HG02840 (cell line): ENCODE measurements around the gene CPNE6.

ENCODE experiments used
- ATAC-seq: cut with Tn5 transposase; IDR thresholded peaks from one replicate; pipeline ENCODE4 v1.9.1; 2021; ENCODE audit warnings: mild to moderate bottlenecking, moderate library complexity, moderate number of reproducible peaks; ENCODE audit not compliant: unreplicated experiment, low FRiP score

The CPNE6 gene

GRCh38 chr14:24067133-24068082 lies 4.0 kb upstream of the CPNE6 start:
- no peak for ATAC-seq

GRCh38 chr14:24068711-24069410 lies 2.5 kb upstream of the CPNE6 start:
- ATAC-seq = no peak

- ATAC-seq = no peak
These were observed 2.0 kb upstream of the CPNE6 start for GRCh38 chr14:24069411-24069735.

GRCh38 chr14:24070285-24071143 lies 848 bp upstream of the CPNE6 start:
- no peak for ATAC-seq

GRCh38 chr14:24071836-24072430 lies 571 bp downstream of the CPNE6 start:
- no peak for ATAC-seq

- no peak for ATAC-seq
These were observed 1.1 kb downstream of the CPNE6 start for GRCh38 chr14:24072436-24072835.

GRCh38 chr14:24072881-24073877 lies 1.8 kb downstream of the CPNE6 start:
- no peak for ATAC-seq

GRCh38 chr14:24074625-24075484 lies 3.5 kb downstream of the CPNE6 start:
- no peak for ATAC-seq

- ATAC-seq = no peak
These were observed 4.3 kb downstream of the CPNE6 start for GRCh38 chr14:24075485-24076301.

- ATAC-seq = no peak
These were observed 4.9 kb downstream of the CPNE6 start for GRCh38 chr14:24076302-24076601.

GRCh38 chr14:24077086-24077485 lies 5.7 kb downstream of the CPNE6 start:
- ATAC-seq = no peak

- no peak for ATAC-seq
These were observed 6.8 kb downstream of the CPNE6 start for GRCh38 chr14:24078146-24078545.

- no peak for ATAC-seq
These were observed 8.3 kb downstream of the CPNE6 start for GRCh38 chr14:24079491-24080141.

- ATAC-seq = no peak
These were observed 8.8 kb downstream of the CPNE6 start for GRCh38 chr14:24080142-24080530.

- peak; percentile 86 for ATAC-seq
These were observed 9.8 kb downstream of the CPNE6 start for GRCh38 chr14:24080888-24081738.

- no peak for ATAC-seq
These were observed 10.4 kb downstream of the CPNE6 start for GRCh38 chr14:24081739-24082211.
